GM19452 (cell line): Measurements from ENCODE around the gene FBXO34.

Source experiments
- ATAC-seq: cut with Tn5 transposase; IDR thresholded peaks from one replicate; pipeline ENCODE4 v1.9.1; 2021; ENCODE audit not compliant: unreplicated experiment

The FBXO34 gene

GRCh38 chr14:55272387-55272786, 1.2 kb downstream of the FBXO34 start:
- ATAC-seq: no peak

- no peak for ATAC-seq
Measured at GRCh38 chr14:55272922-55273321, 1.7 kb downstream of the FBXO34 start.

GRCh38 chr14:55274146-55274545, 2.9 kb downstream of the FBXO34 start:
- ATAC-seq: no peak

- no peak for ATAC-seq
Measured at GRCh38 chr14:55274751-55275150, 3.5 kb downstream of the FBXO34 start.

- no peak for ATAC-seq
Measured at GRCh38 chr14:55276736-55277135, 5.5 kb downstream of the FBXO34 start.

- peak; percentile 87 for ATAC-seq
Measured at GRCh38 chr14:55277972-55278740, 6.9 kb downstream of the FBXO34 start.

- no peak for ATAC-seq
Measured at GRCh38 chr14:55279384-55279783, 8.2 kb downstream of the FBXO34 start.

- no peak for ATAC-seq
Measured at GRCh38 chr14:55281316-55281839, 10.2 kb downstream of the FBXO34 start.

GRCh38 chr14:55285048-55285652, 13.9 kb downstream of the FBXO34 start:
- ATAC-seq: no peak

GRCh38 chr14:55288439-55288838, 17.2 kb downstream of the FBXO34 start:
- ATAC-seq: no peak

- ATAC-seq: no peak
Measured at GRCh38 chr14:55291480-55292081, 20.4 kb downstream of the FBXO34 start.

- ATAC-seq: no peak
Measured at GRCh38 chr14:55294603-55295002, 23.4 kb downstream of the FBXO34 start.

- ATAC-seq: no peak
Measured at GRCh38 chr14:55297611-55298499, 26.6 kb downstream of the FBXO34 start.

- no peak for ATAC-seq
Measured at GRCh38 chr14:55298500-55298822, 27.2 kb downstream of the FBXO34 start.

- ATAC-seq: no peak
Measured at GRCh38 chr14:55301437-55302121, 30.4 kb downstream of the FBXO34 start.

- no peak for ATAC-seq
Measured at GRCh38 chr14:55302367-55303124, 31.3 kb downstream of the FBXO34 start.

- no peak for ATAC-seq
Measured at GRCh38 chr14:55303125-55303499, 31.9 kb downstream of the FBXO34 start.

GRCh38 chr14:55303691-55304145, 32.5 kb downstream of the FBXO34 start:
- no peak for ATAC-seq

GRCh38 chr14:55306938-55307589, 35.8 kb downstream of the FBXO34 start:
- no peak for ATAC-seq
